Measurements from ENCODE around the gene RAB11FIP4.
A peak's percentile ranks its signal among the peaks of the same experiment; 100 is the strongest.

Gene RAB11FIP4

GRCh38 chr17:31506517-31506916, 115.0 kb downstream of the RAB11FIP4 start:
- TF ChIP-seq, protein P1, sequence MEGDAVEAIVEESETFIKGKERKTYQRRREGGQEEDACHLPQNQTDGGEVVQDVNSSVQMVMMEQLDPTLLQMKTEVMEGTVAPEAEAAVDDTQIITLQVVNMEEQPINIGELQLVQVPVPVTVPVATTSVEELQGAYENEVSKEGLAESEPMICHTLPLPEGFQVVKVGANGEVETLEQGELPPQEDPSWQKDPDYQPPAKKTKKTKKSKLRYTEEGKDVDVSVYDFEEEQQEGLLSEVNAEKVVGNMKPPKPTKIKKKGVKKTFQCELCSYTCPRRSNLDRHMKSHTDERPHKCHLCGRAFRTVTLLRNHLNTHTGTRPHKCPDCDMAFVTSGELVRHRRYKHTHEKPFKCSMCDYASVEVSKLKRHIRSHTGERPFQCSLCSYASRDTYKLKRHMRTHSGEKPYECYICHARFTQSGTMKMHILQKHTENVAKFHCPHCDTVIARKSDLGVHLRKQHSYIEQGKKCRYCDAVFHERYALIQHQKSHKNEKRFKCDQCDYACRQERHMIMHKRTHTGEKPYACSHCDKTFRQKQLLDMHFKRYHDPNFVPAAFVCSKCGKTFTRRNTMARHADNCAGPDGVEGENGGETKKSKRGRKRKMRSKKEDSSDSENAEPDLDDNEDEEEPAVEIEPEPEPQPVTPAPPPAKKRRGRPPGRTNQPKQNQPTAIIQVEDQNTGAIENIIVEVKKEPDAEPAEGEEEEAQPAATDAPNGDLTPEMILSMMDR (conservative IDR thresholded peaks at IDR 0.05; ENCODE audit: low read depth, low read length), result no peak
- no peak for DNase-seq (ENCODE audit: low read depth)
- H3K4me3 ChIP-seq (ENCODE audit: low read depth, low read length), result no peak overlapping the region

DNA sequence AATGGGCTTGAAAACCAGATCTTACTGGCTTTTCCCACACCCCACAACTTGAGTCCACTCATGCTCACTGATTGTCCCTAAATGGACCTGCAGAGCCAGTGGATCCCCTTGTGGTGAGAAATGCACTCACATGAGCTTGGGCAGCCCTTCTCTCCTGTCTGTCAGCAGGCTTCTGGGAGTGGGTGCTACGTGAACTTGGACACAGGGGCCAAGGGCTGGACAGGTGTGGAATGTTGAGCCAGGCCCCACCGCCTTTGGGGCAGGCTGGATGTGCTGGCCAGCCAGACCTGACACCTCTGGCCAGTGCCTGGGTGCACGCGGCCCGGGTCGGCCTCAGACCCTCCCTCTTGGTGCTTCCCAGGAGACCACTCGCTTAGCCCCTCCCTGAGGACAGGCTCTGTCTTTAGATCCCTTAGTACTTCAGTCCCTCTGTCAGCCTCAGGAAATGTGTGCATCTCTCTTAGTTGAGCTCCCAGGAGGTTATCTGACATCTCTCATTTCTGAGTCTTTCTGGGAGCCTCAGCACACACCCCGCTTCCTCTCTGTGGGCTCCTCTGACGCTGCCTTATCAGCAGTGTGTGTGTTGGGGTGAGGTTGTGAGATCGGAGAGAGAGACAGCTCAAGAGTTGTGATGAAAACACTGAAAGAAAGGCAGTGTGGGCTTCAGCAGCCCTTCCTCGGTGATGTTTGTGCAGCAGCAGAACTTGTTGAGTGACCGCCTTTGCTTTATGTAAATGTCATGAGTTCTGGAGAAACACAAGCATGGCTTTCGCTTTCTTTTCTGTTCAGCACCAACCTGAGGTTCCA, 117.0 kb downstream of the RAB11FIP4 start:
- no peak for DNase-seq (ENCODE audit: low read depth)
- TF ChIP-seq, protein P1 (conservative IDR thresholded peaks at IDR 0.05; ENCODE audit: low read depth, low read length), result peak; percentile 53
- no peak overlapping the region for H3K4me3 ChIP-seq (ENCODE audit: low read depth, low read length)

DNA sequence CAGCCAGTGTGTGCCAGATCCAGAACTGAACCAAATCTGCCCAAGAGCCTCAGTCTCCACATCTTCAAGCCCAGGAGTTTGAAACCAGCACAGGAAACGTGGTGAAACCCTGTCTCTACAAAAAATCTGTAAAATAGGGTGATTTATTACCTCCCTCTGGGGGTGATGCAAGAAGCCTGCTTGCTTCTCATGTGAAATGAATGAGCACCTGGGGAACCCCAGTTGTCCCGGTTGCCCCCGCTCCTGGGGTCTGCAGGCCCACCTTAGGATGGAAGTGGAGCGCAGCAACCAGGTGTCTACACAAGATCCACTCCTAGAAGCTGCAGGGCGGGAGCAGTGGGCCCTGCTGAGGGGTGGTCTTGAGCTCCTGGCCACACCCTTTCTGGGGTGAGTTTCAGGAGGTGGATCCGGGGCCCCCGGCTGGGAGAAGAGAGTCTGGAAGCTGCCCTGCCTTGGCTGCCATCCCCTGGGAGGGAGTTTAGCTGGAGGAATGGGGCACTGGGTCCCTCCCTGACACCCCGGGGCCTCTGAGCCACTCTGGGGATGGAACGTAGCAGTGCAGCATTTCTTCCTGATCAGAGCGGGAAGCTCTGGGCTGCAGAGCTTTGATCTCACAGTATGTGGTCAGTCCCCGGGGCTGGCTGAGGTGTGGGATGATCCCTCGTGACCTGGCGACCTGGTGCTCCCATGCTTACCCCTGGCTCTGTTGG, 117.8 kb downstream of the RAB11FIP4 start:
- DNase-seq (ENCODE audit: low read depth), result no peak
- H3K4me3 ChIP-seq (ENCODE audit: low read depth, low read length), result no peak overlapping the region

GRCh38 chr17:31509805-31510177, 118.3 kb downstream of the RAB11FIP4 start:
- DNase-seq (ENCODE audit: low read depth), result no peak
- TF ChIP-seq, protein P1 (conservative IDR thresholded peaks at IDR 0.05; ENCODE audit: low read depth, low read length), result no peak
- no peak overlapping the region for H3K4me3 ChIP-seq (ENCODE audit: low read depth, low read length)

More for the DNA sequence above, 117.8 kb downstream of the RAB11FIP4 start:
- TF ChIP-seq, protein P1 (conservative IDR thresholded peaks at IDR 0.05; ENCODE audit: low read depth, low read length), result no peak

- H3K4me3 ChIP-seq (ENCODE audit: low read depth, low read length), result no peak overlapping the region
- TF ChIP-seq, protein P1 (conservative IDR thresholded peaks at IDR 0.05; ENCODE audit: low read depth, low read length), result no peak
- DNase-seq (ENCODE audit: low read depth), result no peak
These were observed 119.1 kb downstream of the RAB11FIP4 start for GRCh38 chr17:31510308-31511194.

- DNase-seq (ENCODE audit: low read depth), result no peak
- TF ChIP-seq, protein P1 (conservative IDR thresholded peaks at IDR 0.05; ENCODE audit: low read depth, low read length), result no peak
- H3K4me3 ChIP-seq (ENCODE audit: low read depth, low read length), result no peak overlapping the region
These were observed 119.7 kb downstream of the RAB11FIP4 start for GRCh38 chr17:31511195-31511578.

Data from choroid plexus epithelial cell (primary cell).